GM19397 (cell line): Measurements from ENCODE around the gene LRP1B.
"Not testable (repeated sequence)": the region's sequence is repeated elsewhere in the genome, so short reads cannot be mapped to it uniquely, and the experiment has no call there.

ENCODE experiments used
- ATAC-seq: cut with Tn5 transposase; IDR thresholded peaks from one replicate; pipeline ENCODE4 v1.9.1; 2021; ENCODE audit warnings: mild to moderate bottlenecking, moderate library complexity; ENCODE audit not compliant: unreplicated experiment

The LRP1B gene

DNA sequence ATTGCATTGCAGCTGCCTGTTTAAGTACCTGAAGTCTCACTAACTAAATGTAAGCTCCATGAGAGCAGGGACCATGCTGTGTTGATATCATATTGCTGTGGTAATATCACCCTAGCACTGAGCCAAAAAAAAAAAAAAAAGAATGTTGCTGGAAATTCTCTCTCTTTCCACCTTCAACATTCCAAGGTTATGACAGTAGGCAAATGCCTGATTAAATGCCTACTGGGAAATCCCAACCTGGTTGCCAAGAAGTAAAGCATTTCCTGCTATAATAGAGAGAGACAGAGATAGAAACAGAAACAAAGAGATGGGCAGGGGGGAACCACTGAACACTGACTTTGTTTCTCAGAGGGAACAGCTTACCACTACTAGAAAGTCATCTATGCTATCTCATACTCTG, 1604.2 kb downstream of the LRP1B start:
- ATAC-seq, result no peak

DNA sequence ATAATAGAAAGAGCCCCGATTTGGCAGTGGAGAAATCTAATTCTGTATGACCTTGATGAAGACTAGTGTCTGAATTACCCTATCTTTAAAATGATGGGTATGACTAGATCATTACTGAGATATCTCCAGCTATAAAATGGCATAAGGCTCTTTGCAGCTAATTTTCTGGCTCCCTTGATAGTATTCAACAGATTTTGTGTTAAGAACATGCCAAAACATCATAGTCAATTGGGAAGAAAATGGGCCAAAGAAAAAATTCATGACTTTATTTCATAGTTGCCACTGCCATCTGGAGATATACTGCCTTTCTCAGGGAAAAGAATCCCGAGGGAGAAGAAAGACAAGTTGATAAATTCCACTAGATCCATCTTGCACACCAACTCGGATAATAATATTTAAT, 1618.7 kb downstream of the LRP1B start:
- ATAC-seq, result no peak

DNA sequence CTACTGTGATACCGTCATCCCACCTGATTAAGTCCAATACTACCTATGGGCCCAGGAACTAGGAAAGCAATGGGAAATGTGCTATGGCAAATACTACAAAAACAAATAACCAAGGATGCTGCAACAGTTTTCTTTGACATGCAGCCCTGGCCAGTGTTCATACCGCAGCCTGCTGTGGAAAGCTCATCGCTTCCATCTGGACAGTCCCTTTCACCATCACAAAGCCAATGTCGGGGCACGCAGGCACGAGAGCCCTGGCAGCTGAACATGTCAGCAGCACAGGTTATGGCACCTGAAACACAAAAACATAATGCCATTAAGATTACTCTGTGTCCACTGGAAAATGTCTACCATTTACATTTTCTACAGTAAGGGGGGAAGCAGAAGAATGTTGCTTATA, 1621.1 kb downstream of the LRP1B start:
- ATAC-seq, result no peak

DNA sequence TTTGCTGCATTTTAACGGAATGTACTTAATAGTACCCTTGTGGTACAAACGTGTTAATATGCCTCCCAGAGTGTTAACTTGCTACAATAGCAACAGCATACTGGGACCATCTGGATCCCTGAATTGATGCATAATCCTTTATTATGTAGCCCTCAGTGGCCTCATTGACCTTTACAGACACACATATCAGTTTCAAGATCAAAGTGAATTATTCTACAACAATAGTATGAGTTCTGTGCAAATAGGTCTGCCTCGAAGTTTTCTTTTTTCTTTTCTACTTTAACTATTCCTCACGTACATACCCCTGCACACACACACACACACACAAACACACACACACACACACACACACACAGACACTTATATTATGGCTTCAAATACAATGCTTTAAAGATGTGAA, 1622.1 kb downstream of the LRP1B start:
- ATAC-seq, result no peak

DNA sequence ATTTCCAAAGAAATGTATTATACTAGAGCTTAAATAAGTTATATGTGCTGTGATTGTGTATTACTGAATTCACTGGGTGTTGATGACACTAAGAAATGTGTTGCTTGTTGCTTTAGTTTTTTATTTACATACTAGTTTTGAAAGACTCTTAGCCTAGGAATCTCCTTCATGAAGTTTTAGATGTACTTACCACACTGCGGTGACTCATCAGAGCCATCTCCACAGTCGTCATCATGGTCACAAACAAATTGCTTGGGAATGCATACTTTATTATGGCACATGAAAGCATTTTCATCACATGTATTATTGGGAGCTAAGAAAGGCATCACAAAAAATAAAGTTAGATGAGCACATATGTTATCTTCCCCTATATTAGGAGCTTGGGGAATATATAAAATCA, 1624.2 kb downstream of the LRP1B start:
- ATAC-seq, result no peak

DNA sequence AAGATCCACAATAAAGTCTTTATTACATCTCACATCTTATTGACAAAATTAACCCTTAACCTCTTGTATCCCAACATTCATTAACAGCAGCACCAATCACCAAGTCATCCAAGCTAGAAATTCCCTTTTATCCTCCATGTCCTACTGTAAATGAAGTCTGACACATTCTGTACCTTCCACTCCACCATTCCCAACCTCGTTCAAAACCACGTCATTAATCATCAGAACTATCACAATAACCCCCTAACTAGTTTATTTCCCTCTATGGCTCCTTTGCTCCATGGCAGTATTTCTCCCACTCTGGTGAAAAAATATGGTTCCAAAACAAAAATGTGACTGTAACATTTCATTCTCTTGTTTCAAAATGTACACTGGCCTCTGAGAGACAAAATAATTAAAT, 1626.2 kb downstream of the LRP1B start:
- ATAC-seq, result no peak

DNA sequence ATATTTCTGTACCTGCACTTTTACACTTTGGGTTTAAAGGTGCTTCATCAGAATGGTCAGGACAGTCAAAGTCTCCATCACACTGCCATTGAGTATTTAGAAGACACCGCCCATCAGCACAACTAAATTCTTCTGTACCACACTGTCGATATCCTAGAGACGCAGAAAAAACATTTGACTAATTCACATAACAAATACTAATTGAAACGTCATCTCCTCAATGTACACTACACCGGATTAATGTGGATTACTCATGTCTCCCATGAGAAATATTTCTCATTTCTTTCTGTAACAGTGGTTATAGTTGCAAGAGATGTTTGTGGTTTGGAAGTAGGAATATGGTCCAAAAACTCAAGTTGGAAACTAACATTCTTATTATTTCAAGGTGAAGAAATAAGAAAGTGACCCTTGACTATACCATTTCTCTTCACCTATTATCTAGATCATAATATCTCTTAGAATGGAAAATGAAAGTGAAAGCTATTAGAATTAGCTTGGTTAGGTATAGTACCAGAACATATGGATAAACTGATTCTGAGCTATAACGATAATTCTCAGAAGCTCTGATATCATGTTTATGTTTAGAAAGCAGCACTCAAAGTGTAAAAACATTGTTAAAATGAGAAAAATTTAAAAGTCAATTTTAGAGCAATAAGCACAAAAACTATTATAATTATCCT, 1627.7 kb downstream of the LRP1B start:
- no peak for ATAC-seq

DNA sequence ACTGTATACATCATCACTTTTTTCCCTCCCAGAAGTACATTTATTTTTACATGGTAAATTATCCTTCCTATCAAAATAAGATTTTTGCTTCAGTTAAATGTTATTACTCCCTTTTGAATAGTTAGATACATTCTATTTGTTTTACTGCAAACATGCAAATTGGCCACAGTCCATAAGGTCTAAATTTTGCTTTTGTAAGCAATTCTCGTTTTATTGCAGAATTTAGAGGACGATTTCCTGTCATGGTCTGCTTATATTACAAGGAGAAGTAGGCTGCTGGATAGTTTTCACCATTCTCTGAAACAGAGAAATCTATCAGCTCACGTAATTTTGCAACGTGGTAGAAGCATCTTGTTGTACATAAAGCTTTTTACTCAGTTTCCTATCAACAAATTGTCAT, 1632.5 kb downstream of the LRP1B start:
- no peak for ATAC-seq

DNA sequence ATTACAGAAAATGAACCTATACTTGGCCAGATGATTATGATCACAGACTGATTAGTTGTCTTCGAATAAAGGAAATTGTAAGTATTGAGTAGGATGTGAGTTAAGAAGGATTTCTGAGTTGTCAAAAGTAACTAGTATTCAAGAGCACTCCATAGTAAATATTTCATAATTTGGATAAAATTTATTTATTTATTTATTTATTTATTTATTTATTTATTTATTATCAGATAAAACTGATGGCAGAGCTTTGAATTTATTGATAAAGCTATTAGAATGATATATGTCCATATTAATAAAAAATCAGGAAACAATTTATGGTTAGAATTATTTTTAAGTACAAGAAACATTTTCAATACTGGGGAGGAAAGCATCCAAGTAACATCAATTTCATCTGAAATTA, 1634.1 kb downstream of the LRP1B start:
- ATAC-seq, result no peak

DNA sequence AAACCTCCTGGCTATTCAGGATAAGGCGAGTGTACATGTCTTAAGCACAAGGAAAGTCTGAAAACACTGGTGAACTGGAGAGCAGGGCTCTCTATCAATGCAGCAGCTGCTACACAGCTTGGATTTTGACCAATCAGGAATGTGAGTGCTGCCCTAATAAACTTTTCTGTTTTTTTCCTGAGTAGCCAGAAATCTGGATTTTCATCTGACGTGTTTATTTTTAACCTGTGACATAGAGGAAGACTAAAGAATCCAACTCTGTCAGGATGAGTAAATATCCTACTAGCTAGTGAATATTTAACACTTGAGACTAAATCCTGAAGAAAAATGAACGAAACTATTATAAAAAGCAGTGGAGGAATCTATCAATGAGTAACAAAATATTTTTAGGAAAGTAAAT, 1638.9 kb downstream of the LRP1B start:
- ATAC-seq, result no peak

DNA sequence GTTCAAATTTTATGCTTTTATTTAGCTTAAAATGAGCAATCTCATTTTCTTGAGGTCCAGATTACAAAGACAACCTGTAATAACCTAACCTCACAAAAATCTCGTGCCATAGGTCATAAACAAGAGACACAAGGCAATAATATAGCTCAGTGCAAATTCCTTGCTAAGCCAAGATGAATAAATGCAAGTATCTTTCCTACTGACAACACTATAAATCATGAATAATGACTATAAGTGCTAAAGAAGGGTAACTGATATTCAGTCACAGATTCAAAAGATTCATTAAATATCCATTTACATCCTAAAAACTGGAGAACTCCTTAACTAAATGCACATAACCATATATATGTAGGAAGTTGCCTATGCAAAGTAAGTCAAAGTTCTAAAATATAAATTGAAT, 1641.6 kb downstream of the LRP1B start:
- ATAC-seq, result no peak

DNA sequence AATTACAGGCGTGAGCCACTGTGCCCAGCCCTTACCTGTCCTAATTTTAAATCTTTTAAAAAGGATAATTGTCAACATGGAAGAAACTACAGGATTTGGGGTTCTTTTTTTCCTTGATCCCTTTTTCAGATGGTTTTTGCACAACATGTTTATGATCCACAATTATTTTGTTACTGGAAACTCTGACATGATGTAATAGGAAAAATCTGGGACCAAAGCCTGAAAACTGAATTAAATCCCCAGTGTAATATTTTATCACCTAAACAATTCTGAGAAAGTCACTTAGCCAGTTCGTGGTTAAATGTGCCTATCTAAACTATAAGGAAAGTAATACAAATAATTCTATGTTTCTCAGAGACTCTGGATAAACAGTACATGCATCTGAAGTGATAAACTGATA, 1649.7 kb downstream of the LRP1B start:
- no peak for ATAC-seq

DNA sequence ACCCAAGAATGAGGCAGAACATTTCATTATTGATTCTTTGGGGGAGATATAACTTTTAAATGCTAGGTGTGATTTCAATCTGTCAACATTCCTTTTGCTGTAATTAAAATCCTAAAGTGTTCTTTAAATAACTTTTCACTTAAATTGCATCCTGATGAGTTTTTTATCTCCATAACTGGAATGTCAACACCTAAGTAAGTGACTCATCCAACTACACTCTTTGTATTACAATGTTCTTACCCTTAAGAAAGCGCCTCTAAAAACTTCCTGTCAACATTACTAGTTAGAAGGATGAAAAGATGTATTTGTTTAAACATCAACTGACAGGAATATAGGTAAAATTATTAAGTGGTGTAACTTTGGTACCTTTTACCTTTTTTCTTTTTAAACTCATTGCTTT, 1657.0 kb downstream of the LRP1B start:
- ATAC-seq, result no peak

DNA sequence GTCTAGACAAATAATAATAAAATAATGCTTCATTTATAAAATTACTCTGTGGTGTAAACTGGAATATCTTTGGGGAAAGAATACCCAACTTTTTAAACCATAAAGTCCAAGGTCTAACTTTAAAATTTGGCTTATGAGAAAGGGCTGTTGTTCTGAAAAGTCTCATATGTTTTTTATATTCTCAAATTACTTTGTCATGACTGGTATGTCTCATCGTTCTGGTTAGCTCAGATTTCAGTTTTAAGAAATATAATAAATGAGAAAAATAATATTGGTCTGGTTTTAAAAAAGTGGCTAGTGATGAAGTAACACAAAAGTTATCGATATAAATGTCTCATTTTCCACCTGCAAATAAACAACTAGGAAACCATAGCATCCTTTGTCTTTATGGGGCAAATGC, 1658.1 kb downstream of the LRP1B start:
- no peak for ATAC-seq

DNA sequence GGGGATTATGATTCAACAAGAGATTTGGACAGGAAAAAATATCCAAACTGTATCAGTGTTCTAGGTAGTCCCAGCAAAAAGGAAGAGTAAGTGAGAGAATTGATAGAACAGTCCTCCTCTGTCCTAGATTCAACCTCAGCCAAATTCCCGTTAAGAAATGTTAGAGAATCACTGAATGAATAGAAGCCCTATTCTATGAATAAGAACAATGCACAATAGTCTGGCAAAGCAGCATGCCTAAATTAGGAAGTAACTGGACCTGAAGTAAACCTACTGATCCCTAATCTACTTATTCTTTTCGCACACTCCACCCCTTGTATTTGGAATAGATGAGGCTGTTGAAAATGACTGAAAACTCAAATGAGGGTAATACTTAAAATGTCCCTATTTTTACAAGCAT, 1665.5 kb downstream of the LRP1B start:
- no peak for ATAC-seq

DNA sequence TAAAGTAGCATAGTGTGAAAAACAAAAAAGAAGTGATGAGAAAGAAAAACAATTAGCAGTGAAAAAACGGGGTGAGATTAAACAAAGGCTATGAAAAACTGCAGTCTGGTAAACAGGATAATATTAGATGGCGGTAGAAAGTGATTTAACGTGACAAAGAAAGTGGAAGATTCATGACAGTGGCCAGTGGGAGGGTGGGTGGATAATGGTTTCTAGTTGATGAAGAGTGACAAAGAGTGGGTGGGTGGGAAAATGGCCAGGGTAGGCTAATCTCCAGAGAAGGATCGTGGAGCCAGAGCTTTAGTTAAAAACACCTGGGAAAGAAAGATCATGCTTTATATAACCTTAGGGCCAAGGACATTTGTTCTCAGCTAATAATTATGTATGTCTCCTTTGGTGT, 1667.8 kb downstream of the LRP1B start:
- ATAC-seq, result no peak

DNA sequence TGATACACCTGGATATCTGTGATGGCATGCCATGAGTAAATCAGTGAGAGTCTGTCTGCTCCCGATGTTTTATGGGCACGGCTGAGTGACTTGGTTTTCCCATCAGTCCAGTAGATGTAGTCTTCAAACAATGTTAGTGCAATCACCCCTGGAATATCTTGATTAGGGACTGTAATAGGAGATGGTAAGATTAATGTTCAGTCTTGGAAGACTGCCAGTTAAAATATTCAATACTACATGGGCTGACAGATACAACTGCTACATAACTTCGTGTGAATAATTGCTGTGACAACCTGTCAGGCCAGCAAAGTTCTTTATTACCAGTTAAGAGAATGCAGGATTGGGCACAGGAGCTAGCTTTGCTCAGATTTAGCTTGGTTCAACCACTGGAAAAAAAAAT, 1673.3 kb downstream of the LRP1B start:
- no peak for ATAC-seq

DNA sequence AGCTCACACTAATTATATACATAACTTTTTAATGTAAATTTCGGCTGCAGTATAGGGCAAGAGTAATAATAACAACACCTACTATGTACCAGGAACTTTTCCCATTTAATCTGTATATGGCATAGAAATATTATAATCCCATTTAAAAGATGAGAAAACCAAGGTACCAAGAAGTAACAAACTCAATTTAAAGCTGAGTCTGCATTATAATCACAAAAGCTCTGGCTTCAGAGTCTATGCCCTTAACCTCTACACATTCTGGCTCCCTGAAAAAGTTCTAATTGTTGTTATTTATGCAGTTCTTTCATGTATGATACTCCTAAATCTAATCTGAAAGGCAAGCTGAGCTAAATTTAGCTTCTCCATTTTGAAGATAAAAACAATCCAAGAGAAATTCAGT, 1675.5 kb downstream of the LRP1B start:
- no peak for ATAC-seq

DNA sequence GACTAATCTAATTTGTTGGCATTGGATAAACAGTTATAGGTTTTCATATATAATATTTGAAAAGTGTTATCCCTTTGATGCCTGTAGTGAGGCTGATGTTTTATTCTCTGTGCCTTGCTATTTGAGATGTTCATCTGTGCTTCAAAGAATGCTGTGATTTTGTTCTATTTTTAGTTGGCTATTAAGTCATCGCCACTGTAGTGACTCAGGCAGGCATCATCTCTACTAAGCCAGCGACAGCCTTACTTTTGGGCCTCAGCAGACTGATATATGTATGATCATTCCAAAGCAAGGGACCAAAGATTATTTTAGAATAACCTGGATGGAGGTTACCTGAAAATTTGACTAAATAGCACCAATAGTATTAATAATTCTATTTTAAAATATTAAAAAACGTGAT, 1676.1 kb downstream of the LRP1B start:
- no peak for ATAC-seq

DNA sequence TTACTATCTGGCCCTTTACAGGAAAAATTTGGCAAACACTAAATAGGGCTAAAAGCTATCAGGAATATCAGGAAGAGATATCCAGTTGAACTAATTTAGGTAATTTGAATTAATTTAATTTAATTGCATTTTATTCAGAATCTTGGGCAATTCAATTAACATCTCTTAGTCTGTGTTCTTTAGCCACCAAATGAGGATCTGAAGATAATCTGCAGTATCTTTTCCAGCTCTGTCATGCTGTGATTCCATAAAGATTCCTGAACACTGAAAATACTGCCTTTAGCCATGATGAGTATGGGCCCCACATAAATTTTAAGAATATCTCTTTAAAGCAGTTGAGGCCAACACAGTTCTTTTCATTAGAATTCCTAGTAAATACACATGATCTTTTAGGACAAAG, 1679.5 kb downstream of the LRP1B start:
- ATAC-seq, result no peak

DNA sequence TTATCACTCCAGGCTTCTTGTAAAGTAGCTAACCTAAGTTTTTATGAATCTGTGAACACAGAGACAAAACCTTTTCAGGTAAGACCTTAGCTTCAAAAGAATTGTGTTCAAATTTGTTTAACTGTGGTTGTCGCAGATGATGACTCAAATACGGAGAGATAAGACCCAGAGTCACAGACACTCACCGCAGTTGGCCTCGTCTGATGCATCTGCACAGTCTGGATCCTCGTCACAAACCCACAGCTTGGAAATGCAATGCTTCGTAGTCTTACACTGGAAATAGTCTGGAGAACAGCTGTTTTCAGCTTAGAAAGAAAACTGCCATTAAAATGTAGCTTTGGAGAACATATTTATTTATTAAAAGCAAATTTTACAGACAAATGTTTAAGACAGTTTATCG, 1688.5 kb downstream of the LRP1B start:
- no peak for ATAC-seq

DNA sequence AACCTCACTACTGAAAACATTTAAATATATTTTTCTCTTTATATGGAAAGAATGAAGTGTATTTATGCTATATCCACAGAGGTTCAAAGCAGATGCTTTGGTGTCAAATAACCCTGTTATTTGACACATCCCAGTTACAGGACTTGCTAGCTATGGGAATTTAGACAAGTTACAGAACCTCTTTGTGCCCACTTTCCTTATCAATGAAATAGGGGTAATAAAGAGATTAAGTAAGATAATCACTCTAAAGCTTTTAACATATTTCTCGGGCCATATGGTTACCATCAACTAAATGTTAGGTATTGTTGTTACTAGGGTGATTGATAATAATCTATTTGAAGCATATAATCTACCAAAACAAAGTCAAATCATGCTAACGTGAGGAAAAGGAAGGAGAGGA, 1690.0 kb downstream of the LRP1B start:
- ATAC-seq, result no peak

DNA sequence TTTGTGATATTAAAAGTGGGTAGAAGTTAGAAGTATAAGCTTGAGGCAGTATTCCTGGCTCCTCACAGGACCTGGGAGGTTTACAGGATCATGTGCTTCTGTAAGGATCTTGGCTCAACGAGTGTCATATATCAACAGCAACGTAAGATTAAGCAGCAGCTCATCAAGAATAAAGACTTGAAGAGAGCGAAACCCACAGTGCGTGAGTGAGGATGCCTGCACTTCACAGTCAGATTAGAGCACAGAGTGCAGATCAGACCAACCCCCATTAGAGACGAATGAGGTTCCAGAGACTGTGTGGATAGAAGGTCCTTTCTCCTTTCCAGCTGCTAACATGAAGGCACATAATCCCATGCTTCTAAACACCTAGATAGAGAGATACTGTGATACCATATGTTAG, 1693.9 kb downstream of the LRP1B start:
- ATAC-seq, result no peak

DNA sequence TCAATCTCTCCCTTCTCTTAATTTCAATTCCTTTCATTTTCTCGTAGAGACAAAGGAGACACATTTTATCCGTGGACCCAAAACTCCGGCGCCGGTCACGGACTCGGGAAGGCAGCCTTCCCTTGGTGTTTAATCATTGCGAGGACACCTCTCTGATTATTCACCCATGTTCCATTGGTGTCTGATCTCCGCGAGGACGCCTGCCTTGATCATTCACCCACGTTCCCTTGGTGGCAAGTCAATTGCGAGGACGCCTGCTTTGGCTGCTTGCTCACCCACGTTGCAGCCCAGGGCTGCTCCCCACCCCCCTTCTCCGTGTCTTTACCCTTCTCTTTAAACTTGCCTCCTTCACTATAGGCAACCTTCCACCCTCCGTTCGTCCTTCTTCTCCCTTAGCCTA, 1703.8 kb downstream of the LRP1B start:
- not testable (repeated sequence) for ATAC-seq
